HT-29 (cell line): ENCODE results near the gene PTPRA. TPM values are rescaled to one million over a fixed set of nuclear protein-coding genes. Genes with fewer than 3 reads are reported as not detected.
"Not testable (repeated sequence)": the region's sequence is repeated elsewhere in the genome, so short reads cannot be mapped to it uniquely, and the experiment has no call there.

Experiments
- DNase-seq: peaks from one replicate; pipeline ENCODE4 v3.0.0-alpha.2; 2015; ENCODE audit warnings: low spot score
- total RNA-seq: library from RNA; depleted of rRNA; stranded (reverse); fragments of >200 nt; shearing (Covaris generic); gene quantifications from 2 replicates; pipeline ENCODE4 v1.2.3, GENCODE V29; 2014; rRNA removed

PTPRA gene
- total RNA-seq, 1 experiment from 2014 or later: 17.6 TPM

GRCh38 chr20:3071610-3072529 lies 198.6 kb downstream of the PTPRA start, which contains the start of gene OXT:
Gene OXT, plus strand, starts transcription at chr20:3071620. Its CDS starts 36 bp downstream, at chr20:3071656.
- no peak for DNase-seq

- DNase-seq: no peak
Measured at GRCh38 chr20:3072530-3073250, 199.4 kb downstream of the PTPRA start.

- not testable (repeated sequence) for DNase-seq
Measured at GRCh38 chr20:3073251-3073643, 200.0 kb downstream of the PTPRA start.

- DNase-seq: no peak
Measured at GRCh38 chr20:3074812-3075211, 201.5 kb downstream of the PTPRA start.

GRCh38 chr20:3075315-3075714 lies 202.0 kb downstream of the PTPRA start:
- not testable (repeated sequence) for DNase-seq

GRCh38 chr20:3077618-3078134 lies 204.4 kb downstream of the PTPRA start:
- DNase-seq: no peak

GRCh38 chr20:3080939-3081388 lies 207.7 kb downstream of the PTPRA start:
- DNase-seq: no peak

GRCh38 chr20:3081641-3082040 lies 208.4 kb downstream of the PTPRA start:
- no peak for DNase-seq

- no peak for DNase-seq
Measured at GRCh38 chr20:3082306-3082951, 209.1 kb downstream of the PTPRA start.

- no peak for DNase-seq
Measured at GRCh38 chr20:3082955-3083952, 210.0 kb downstream of the PTPRA start.

GRCh38 chr20:3084283-3084985 lies 211.2 kb downstream of the PTPRA start, which contains the start of gene AVP:
Gene AVP, minus strand, starts transcription at chr20:3084724. Its CDS starts 50 bp downstream, at chr20:3084674.
- no peak for DNase-seq

GRCh38 chr20:3084986-3085360 lies 211.7 kb downstream of the PTPRA start:
- DNase-seq: no peak

- no peak for DNase-seq
Measured at GRCh38 chr20:3085571-3086072, 212.3 kb downstream of the PTPRA start.

GRCh38 chr20:3088031-3088430 lies 214.8 kb downstream of the PTPRA start:
- DNase-seq: no peak

Other genes with a start within 250 kb of the PTPRA start
- 365 and 383 TPM in 2 replicates for gene NOP56, start 220.8 kb upstream of the PTPRA start, total RNA-seq
- gene IDH3B, start 209.3 kb upstream of the PTPRA start, total RNA-seq: 139 and 146 TPM in 2 replicates
- 0.03 and 0.23 TPM in 2 replicates for gene EBF4, start 180.7 kb upstream of the PTPRA start, total RNA-seq
- not detected in 2 replicates for gene CPXM1, start 72.9 kb upstream of the PTPRA start, total RNA-seq
- gene C20orf141, start 58.5 kb upstream of the PTPRA start, total RNA-seq: not detected in 2 replicates
- not detected in 2 replicates for gene TMEM239, start 57.1 kb upstream of the PTPRA start, total RNA-seq
- gene PCED1A, start 32.8 kb upstream of the PTPRA start, total RNA-seq: 34.4 and 37.6 TPM in 2 replicates
- 25.2 and 36.0 TPM in 2 replicates for gene VPS16, start 32.7 kb upstream of the PTPRA start, total RNA-seq
- gene GNRH2, start 170.1 kb downstream of the PTPRA start, total RNA-seq: not detected in 2 replicates
- 150 and 154 TPM in 2 replicates for gene MRPS26, start 172.6 kb downstream of the PTPRA start, total RNA-seq
- gene OXT, start 198.1 kb downstream of the PTPRA start, total RNA-seq: not detected in 2 replicates
- not detected in 2 replicates for gene AVP, start 211.2 kb downstream of the PTPRA start, total RNA-seq